D341Med (cell line): ENCODE measurements around the gene RABAC1.

Experiments
- DNase-seq: peaks from one replicate; pipeline ENCODE4 v3.0.0; 2012; ENCODE audit warnings: low spot score

The RABAC1 gene

GRCh38 chr19:41988947-41989346 is 29.8 kb upstream of the RABAC1 start:
- DNase-seq, result no peak

- DNase-seq, result no peak
These were observed 28.2 kb upstream of the RABAC1 start for GRCh38 chr19:41987141-41987860.

GRCh38 chr19:41984961-41985360 is 25.8 kb upstream of the RABAC1 start:
- no peak for DNase-seq

GRCh38 chr19:41981724-41982123 is 22.6 kb upstream of the RABAC1 start:
- DNase-seq, result no peak

GRCh38 chr19:41978470-41978869 is 19.3 kb upstream of the RABAC1 start:
- DNase-seq, result no peak

DNA sequence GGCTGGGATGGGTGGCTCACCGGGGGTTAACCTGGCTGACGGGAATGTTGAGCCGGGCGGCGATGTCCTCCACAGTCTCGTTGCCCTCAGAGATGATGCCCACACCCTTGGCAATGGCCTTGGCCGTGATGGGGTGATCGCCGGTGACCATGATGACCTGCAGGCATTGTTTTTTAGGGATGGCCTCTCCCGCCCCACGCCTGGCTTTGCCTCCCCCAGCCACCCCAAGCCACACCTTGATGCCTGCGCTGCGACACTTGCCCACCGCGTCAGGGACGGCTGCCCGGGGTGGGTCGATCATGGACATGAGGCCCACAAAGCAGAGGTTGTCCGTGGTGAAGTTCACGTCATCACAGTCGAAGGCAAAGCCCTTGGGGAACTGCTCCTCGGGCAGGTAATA is 18.8 kb upstream of the RABAC1 start:
- no peak for DNase-seq

DNA sequence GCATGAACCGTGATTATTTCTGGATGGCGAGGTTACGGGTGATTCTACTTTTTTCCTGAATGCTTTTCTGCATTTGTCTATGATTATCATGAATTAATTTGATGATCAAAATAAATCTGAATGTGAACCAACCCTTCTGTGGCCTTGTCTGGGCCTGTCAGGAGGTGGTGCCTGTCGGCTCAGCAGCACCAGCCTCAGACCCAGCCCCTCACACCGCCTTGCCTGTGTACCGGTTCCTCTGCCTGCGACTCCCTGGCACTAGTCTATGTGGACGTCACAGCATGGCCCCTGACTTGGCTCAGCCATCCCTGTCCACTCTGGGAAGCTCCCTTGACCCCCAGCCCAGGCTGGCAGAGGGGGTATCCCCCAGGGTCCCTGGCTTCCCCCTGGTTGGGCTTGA is 15.5 kb upstream of the RABAC1 start:
- DNase-seq, result no peak

- DNase-seq, result no peak
These were observed 12.2 kb upstream of the RABAC1 start for GRCh38 chr19:41971363-41971762.

DNA sequence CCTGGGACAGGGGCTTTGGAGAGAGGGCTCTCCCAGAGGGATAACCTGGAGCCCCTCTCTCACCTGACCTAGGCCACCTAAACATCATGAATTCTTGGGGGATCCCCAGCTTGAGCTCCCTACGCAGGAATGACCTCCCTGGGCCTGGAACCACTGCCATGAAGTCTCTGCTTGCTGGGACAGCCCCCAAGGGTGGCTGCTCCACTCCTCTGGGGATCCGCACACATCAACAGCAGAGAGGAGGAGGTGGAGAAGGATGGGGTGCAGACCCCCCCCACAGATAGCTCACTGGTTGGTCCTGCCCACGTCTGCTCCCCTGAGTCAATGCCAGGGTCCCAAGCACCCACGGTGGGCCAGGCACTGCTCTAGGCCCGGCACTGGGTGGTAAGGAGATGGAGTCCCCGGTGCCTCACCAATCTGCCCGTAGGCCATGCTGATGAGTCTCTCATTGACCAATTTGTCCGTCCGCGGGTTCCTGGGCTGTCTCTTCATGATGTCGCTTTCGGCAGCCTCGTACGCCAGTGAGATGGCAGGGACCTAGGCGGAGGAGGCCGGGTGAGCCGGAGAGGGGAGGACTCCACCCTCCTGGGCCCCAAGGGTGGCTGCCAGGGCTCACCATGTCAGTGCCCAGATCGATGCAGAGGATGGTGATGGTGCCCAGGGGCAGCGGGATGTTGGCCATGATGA is 10.8 kb upstream of the RABAC1 start:
- DNase-seq, result no peak

DNA sequence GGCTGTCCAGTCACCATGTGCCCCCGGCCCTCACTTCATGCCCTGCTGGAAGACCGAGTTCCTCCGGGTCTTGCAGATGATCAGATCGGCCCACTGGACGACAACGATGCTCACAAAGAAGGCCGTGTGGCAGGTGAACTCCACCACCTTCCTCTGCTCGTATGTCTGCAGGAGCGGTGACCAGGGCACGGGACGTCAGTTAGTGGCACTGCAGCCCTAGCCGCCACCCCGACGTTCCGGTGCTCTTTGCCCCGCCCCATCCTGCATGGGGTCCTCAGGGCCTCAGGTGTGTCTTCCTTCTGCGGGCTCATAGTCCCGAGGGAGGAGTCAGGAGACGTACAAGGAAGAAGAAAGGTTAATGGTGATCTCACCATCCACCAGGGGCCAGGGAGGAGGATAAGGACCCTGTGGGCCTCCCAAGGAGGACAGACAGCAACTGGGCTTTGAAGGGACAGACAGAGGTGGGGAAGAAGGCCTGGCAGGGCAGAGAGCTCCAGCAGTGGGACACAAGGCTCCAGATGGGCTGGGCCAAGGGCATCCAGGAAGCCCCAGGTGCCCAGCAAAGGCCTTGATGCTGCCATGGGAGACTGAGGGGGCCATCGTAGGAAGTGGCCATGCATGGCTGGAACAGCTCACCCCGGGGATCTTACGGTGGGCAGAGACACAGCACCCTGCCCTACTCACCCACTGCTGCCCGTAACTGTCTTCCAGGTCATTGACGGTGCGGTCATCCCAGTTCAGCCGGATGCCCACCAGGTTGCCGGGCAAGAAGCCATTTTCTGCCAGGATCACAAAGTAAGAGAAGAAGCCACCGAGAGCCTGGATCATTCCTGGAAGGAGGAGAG is 9.9 kb upstream of the RABAC1 start:
- no peak for DNase-seq

- no peak for DNase-seq
These were observed 8.1 kb upstream of the RABAC1 start for GRCh38 chr19:41967054-41967783.

DNA sequence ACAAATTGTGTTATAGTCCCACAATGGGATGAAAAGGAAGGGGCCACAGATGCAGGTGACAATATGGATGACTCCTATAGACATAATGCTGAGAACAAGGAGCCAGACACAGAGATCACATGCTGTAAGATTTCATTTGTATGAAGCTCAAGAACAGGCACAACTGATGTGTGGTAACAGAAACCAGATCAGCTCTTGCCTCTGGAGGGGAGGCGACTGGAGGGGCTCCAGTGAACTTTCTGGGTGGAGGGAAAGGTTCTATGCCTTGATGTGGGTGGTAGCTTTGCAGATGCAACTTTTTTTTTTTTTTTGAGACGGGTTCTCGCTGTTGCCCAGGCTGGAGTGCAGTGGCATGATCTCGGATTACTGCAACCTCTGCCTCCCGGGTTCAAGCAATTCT is 6.0 kb upstream of the RABAC1 start:
- DNase-seq, result no peak

GRCh38 chr19:41960973-41961372 is 1.9 kb upstream of the RABAC1 start:
- DNase-seq, result no peak

DNA sequence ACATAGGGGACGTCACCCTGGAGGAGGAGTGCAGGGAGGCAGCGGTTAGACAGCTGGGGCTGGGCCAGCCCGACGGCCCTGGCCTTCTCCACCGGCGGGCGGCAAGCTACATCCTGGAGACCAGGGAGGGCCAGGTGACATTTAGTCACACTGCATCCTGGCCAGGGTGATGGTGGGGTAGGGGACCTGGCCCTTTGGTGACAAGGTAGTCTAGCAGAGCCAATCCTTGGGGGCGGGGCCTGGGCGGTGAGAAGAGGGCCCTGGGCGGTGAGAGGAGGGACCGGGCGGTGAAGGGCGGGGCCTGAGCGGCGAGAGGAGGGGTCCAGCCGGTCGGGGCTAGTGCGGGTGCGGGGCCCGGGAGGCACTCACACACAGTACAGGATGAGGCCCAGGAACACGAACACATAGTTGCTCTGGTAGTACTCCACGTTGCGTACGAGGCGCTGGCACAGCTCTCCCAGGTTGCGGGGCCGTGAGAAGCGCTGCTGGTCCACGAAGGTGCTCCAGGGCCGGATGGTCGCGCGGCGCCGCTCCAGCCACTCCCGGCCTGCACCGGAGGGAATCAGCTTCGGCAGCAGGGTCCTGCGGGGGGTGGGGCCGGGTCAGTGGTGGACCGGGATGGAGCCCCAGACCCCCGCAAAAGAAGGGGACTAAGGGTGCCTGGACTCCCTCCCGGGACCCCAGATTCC is 610 bp downstream of the RABAC1 start:
- peak; percentile 86 for DNase-seq

- peak; percentile 75 for DNase-seq
These were observed 1.2 kb downstream of the RABAC1 start for GRCh38 chr19:41957838-41958366.

- DNase-seq, result no peak
These were observed 1.8 kb downstream of the RABAC1 start for GRCh38 chr19:41957161-41957837.

GRCh38 chr19:41956621-41957020 is 2.5 kb downstream of the RABAC1 start:
- no peak for DNase-seq

- no peak for DNase-seq
These were observed 3.6 kb downstream of the RABAC1 start for GRCh38 chr19:41955521-41955920.

DNA sequence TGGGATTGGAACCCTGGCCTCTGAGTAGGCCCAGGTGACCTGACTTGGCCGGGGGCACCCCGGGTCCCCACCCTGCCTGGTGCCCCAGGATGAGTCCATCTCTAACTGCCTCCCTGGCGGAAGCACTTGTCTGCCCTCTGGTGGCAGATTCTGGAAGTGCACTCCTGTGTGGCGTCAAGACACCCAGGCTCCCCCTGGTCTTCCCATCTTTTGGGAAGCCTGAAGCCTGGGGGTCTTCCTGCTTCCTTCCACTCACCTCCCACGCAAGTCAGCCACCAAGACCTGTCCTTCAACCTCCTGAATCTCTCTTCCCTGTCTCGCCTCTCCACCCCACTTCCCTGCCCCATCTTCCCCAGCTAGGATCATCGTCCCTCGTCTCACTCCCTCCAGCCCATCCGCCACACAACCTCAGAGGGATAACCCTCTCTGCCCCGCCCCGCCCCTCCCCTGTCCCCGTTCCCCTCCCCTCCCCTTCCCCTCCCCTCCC is 7.4 kb downstream of the RABAC1 start:
- peak; percentile 91 for DNase-seq

- no peak for DNase-seq
These were observed 12.0 kb downstream of the RABAC1 start for GRCh38 chr19:41947091-41947490.
